Mammary epithelial cell (primary cell): ENCODE results near the gene TPM4.

ENCODE experiments used
- CTCF ChIP-seq, 2 donors: IDR thresholded peaks in 1 of 2; conservative IDR thresholded peaks in 1 of 2; 2 replicates each; pipeline ENCODE4 v1.5.1; 2011 to 2012; ENCODE audit warnings: inconsistent platforms in 2 of 2, low read length in 2 of 2, mild to moderate bottlenecking in 2 of 2, control low read depth in 1 of 2, low read depth in 1 of 2; ENCODE audit not compliant: insufficient read depth in 1 of 2; ENCODE audit errors: extremely low read depth in 1 of 2
- EZH2 ChIP-seq: IDR thresholded peaks from 2 replicates; pipeline ENCODE4 v1.6.1; 2012; ENCODE audit warnings: low read length, inconsistent platforms, borderline replicate concordance

- TF ChIP-seq CTCF (conservative IDR thresholded peaks at IDR 0.05 in 1 of 2, IDR thresholded peaks at IDR 0.05 in 1 of 2; ENCODE audit: extremely low read depth in 1 of 2, insufficient read depth in 1 of 2, low read depth in 1 of 2, low read length in 2 of 2): no peak
- no peak for TF ChIP-seq EZH2
Measured at GRCh38 chr19:16091546-16092475, 15.5 kb downstream of the TPM4 start.
